Measurements from ENCODE around the gene GOLGA3.
"Not testable (repeated sequence)": the region's sequence is repeated elsewhere in the genome, so short reads cannot be mapped to it uniquely, and the experiment has no call there.

GOLGA3 gene

DNA sequence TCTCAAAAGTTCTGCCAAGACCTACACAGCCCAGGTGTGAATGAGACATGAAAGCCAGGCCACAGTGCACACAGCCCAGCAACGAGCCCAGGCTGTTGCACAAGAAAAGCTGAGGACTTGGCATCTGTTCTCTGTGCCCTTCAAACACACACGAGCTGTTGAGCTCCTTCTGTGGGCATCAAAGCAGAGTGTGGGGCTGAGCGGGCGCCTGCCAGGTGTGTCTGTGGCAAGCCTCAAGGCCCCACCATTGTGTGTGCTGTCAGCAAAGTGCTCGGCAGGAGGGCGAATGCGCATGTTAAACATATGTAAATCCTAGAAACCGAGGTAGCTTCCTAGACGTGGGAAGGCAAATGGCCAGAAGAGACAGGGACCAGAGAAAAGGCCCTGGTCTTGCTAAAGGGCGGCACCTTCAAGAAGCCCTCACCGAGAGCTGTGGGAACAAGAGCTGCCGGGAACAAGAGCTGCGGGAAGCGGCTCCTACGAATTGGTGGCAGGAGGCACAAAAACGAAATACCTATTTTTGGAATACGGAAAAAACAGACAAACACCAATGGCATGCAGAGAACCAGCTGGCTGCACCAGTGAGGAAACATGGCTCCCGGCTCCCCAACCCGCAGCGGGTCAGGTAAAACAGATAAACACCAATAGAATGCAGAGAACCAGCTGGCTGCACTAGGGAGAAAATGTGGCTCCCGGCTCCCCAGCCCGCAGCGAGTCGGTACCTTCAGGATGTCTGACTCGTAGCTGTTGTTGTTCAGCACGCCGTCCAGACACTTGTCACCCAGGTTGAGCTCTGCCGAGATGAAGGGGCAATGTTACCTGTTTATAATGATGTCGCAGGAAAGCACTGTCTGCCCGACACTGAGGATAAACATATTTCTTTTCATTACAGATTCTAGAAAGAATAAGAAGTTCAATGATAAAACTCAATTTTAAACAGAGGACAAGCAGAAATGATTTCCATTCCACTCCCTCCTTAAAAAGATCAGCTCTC is 19.0 kb upstream of the GOLGA3 start:
- DNase-seq: no peak

- DNase-seq: not testable (repeated sequence)
Measured at GRCh38 chr12:132844681-132845080, 16.0 kb upstream of the GOLGA3 start.

GRCh38 chr12:132842449-132843045 is 13.9 kb upstream of the GOLGA3 start:
- DNase-seq: no peak

GRCh38 chr12:132841151-132841550 is 12.5 kb upstream of the GOLGA3 start:
- DNase-seq: no peak

GRCh38 chr12:132840536-132840935 is 11.9 kb upstream of the GOLGA3 start:
- DNase-seq: no peak

- no peak for DNase-seq
Measured at GRCh38 chr12:132839558-132840235, 11.0 kb upstream of the GOLGA3 start.

DNA sequence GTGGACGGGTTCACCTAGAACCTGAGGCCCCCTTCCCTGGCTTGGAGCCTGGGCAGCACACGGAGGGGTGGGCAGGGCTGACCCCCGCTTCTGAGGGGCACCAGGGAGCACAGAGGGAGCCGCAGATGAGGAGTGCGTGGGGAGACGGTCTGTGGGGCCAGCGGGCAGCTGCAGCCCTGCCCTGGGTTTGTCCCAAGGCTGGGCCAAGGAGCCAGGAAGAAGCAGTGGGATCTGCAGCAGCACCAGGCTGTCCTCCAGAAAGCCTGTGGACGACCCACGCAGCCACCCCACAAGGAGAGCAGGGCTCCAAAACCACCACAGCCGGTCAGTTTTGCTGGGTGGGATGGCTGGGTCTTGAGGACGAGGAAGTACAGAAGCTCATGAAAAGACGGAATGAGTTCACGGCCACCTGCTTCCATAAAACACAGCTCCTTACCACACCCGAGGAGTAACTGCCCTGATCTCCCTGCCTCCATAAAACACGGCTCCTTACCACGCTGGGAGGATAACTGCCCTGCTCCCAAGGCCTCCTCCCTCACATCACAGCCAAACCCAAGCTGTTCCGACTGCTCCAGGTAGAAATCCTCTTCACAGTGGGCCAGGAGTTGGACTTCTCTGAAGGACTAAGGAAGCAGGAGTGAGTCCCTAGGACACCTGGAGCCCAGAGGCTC is 9.9 kb upstream of the GOLGA3 start:
- no peak for DNase-seq

GRCh38 chr12:132837693-132838409 is 9.2 kb upstream of the GOLGA3 start:
- DNase-seq: no peak

DNA sequence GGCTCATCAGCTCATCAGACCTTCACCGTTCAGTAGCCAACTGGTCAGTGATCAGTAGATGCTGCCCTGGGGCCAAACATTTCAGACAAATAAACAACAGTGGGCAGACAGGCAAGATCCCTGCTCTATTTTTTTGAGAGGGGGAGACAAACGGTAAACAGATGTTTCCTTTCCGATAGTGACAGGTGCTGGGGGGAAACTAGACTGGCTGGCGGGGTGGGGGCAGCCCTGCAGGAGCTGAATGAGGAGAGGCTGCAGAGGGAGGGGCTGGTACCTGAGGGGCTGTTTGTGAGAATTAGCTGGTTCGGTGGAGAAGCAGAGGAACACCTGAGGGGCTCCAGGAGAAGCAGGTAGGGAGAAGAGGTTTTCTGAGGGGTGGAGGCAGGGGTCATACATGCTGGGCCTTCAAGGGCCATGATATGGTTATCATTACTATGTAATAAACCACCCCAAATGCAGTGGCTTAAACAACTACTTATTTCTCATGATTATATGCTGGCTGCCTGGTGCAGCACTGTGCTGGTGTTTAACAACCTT is 8.2 kb upstream of the GOLGA3 start:
- no peak for DNase-seq

GRCh38 chr12:132836230-132836629 is 7.6 kb upstream of the GOLGA3 start:
- DNase-seq: not testable (repeated sequence)

GRCh38 chr12:132835076-132836025 is 6.7 kb upstream of the GOLGA3 start:
- no peak for DNase-seq

GRCh38 chr12:132834181-132834711 is 5.6 kb upstream of the GOLGA3 start:
- no peak for DNase-seq

GRCh38 chr12:132833341-132833740 is 4.7 kb upstream of the GOLGA3 start:
- DNase-seq: no peak

- DNase-seq: no peak
Measured at GRCh38 chr12:132831771-132832170, 3.1 kb upstream of the GOLGA3 start.

DNA sequence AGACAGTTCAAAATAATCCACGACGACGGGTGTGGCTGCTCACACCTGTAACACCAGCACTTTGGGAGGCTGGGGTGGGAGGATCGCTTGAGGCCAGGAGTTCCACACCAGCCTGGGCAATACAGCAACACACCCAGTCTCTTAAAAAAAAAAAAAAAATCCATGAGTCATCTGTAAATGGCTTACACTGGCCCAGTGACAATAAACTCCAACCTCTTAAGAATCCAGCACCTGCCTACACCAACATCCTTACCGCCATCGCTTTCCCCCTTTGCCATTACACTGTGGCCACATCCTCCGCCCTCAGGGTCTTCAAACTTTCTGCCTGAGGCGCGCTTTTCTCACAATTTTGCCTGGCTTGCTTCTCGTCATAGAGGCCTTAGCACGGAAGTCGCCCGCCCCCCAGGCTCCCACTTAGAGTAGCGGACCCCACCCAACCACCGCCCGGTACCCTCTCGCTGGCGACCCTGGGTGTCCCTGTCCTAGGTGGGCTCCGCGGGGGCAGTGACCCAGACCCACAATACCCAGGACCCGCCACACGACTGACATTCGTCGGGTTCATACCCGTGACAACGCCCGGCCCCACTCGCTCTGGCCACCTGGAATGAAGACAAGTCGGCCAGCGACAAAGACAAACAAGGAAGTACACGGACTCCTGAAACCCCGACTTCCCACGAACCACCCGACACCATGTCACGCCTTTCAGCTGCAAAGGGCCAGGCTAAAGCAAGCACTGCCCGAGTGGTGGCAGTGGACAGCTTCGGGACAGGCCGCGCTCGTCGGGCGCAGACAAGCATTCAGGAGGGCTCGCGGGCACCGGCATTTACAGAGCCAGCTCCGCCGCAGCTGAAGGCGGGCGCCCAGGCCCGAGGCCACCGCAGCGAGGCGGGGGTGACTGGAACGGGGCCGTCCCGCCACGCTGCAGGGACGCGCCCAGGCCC is 636 bp downstream of the GOLGA3 start:
- peak in 1 of 2 donors; percentile 14 for DNase-seq

- no peak for DNase-seq
Measured at GRCh38 chr12:132825861-132826260, 2.8 kb downstream of the GOLGA3 start.

DNA sequence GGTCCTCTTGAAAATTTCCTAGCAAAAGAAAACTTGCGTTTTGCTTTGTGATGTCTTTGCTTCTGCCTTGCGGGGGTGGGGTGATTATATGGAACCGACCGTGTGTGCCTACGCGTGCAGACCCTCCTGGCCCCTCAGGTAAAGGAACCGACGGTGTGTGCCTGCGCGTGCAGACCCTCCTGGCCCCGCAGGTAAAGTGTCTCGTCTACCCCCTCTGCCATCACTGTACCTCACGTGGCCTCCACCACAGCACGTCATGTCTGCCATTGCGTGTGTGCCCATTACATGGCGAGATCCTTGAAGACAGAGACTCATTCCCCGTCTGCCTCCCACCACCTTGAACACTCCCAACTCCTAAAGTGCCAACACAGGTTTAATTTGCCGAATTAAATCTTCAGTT is 3.6 kb downstream of the GOLGA3 start:
- no peak for DNase-seq

GRCh38 chr12:132824053-132824452 is 4.6 kb downstream of the GOLGA3 start:
- no peak for DNase-seq

GRCh38 chr12:132818562-132818961 is 10.1 kb downstream of the GOLGA3 start:
- no peak for DNase-seq

All from activated CD4-positive, alpha-beta T cell treated with anti-CD3 and anti-CD28 coated beads for 4 hours (primary cell).